Measurements from ENCODE around the gene MYPOP.

DNA sequence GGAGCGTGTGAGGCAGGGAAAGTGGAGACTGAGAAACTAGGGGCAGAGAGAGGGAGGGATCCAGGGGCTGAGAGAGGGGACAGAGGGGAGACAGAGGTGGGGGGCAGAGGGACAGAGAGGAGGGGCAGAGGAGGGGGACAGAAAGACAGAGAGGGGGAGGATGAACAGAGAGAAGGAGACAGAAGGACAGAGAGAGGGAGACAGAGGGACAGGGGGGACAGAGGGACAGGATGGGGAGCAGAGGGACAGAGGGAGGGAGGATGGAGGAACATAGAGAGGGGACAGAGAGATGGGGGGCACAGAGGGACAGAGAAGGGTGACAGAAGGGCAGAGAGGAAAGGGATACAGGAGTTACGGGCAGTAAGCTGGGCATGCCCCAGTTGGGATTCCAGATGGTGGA is 26.8 kb upstream of the MYPOP start:
- TF ChIP-seq, protein P1, sequence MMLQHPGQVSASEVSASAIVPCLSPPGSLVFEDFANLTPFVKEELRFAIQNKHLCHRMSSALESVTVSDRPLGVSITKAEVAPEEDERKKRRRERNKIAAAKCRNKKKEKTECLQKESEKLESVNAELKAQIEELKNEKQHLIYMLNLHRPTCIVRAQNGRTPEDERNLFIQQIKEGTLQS (CRISPR knock-in tag; IDR thresholded peaks at IDR 0.05): no peak
- TF ChIP-seq, protein P2, sequence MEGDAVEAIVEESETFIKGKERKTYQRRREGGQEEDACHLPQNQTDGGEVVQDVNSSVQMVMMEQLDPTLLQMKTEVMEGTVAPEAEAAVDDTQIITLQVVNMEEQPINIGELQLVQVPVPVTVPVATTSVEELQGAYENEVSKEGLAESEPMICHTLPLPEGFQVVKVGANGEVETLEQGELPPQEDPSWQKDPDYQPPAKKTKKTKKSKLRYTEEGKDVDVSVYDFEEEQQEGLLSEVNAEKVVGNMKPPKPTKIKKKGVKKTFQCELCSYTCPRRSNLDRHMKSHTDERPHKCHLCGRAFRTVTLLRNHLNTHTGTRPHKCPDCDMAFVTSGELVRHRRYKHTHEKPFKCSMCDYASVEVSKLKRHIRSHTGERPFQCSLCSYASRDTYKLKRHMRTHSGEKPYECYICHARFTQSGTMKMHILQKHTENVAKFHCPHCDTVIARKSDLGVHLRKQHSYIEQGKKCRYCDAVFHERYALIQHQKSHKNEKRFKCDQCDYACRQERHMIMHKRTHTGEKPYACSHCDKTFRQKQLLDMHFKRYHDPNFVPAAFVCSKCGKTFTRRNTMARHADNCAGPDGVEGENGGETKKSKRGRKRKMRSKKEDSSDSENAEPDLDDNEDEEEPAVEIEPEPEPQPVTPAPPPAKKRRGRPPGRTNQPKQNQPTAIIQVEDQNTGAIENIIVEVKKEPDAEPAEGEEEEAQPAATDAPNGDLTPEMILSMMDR (CRISPR knock-in tag; IDR thresholded peaks at IDR 0.05): no peak
- no peak for TF ChIP-seq ZFP82 (CRISPR knock-in tag; IDR thresholded peaks at IDR 0.05; ENCODE audit: borderline replicate concordance)
